GM12878 (cell line): ENCODE data around the gene CCDC172. TPM values are rescaled to one million over a fixed set of nuclear protein-coding genes. Genes with fewer than 3 reads are reported as not detected.

Experiments used
- ATAC-seq: fragments of 200-7000 bp; cut with Tn5 transposase; 3 replicates; pipeline ENCODE4 v1.9.1; 2020; ENCODE audit warnings: mild to moderate bottlenecking, moderate library complexity
- BruUV-seq: library from RNA; stranded (reverse); fragments of 400-500 nt; replicated peaks from 2 replicates; lab custom pipeline; 2021; lab: Mats Ljungman, UMichigan
- CTCF ChIA-PET: fragments of 300-600 bp; sonication (Branson Sonifier 250); formaldehyde crosslinking; extraction: SDS; loops from one replicate; lab custom pipeline; 2021; ENCODE audit warnings: inconsistent platforms; lab: Yijun Ruan, JAX
- POLR2A ChIA-PET: fragments of 350-600 bp; formaldehyde crosslinking; extraction: SDS; loops from one replicate; lab custom pipeline; 2021; ENCODE audit warnings: inconsistent platforms; lab: Charles Lee
- RAD21 ChIA-PET: fragments of 300-600 bp; sonication (Branson Sonifier 250); formaldehyde crosslinking; loops from one replicate; lab custom pipeline; 2023; ENCODE audit warnings: antibody characterized with exemption; ENCODE audit not compliant: unreplicated experiment; lab: Charles Lee
- SMC1A ChIA-PET: fragments of 300-600 bp; sonication (Branson Sonifier 250); formaldehyde crosslinking; loops from one replicate; lab custom pipeline; 2023; ENCODE audit not compliant: unreplicated experiment, uncharacterized antibody; lab: Charles Lee
- DNase-seq: peaks from one replicate; pipeline ENCODE4 v3.0.0-alpha.2; 2011; ENCODE audit warnings: low read depth, low spot score
- FAIRE-seq: peaks from 3 replicates; lab custom pipeline; 2011; peaks lifted over from hg19 to GRCh38; lab: Jason Lieb, UNC
- H2AFZ ChIP-seq: 2 replicates; pipeline ENCODE4 v1.6.0; 2011; ENCODE audit warnings: low read depth, low read length, control low read depth; ENCODE audit not compliant: control insufficient read depth
- H3K27ac ChIP-seq: 2 replicates; pipeline ENCODE4 v1.5.1; 2011; ENCODE audit warnings: control low read depth; ENCODE audit not compliant: control insufficient read depth, insufficient read depth
- H3K27me3 ChIP-seq, 2 experiments: replicated peaks in 1 of 2; 2 replicates each; pipeline versions ENCODE4 v1.6.0 to v1.6.1; 2011; ENCODE audit warnings: low read length in 1 of 2; ENCODE audit not compliant: control insufficient read depth in 2 of 2, insufficient read depth in 2 of 2
- H3K36me3 ChIP-seq, 2 experiments: 2 replicates each; pipeline ENCODE4 v1.5.1; 2011; ENCODE audit warnings: low read length in 1 of 2; ENCODE audit not compliant: control insufficient read depth in 2 of 2, insufficient read depth in 2 of 2
- H3K4me1 ChIP-seq: 2 replicates; pipeline ENCODE4 v1.6.1; 2011; ENCODE audit warnings: mild to moderate bottlenecking, low read length, moderate library complexity, mixed read lengths; ENCODE audit not compliant: control insufficient read depth, insufficient read depth
- H3K4me2 ChIP-seq: 2 replicates; pipeline ENCODE4 v1.6.0; 2011; ENCODE audit warnings: control low read depth; ENCODE audit not compliant: control insufficient read depth, insufficient read depth
- H3K4me3 ChIP-seq: fragments of 200-600 bp; sonication (generic); 2 replicates; pipeline ENCODE4 v1.5.1; 2016
- H3K79me2 ChIP-seq: 2 replicates; pipeline ENCODE4 v1.6.0; 2011; ENCODE audit warnings: low read length; ENCODE audit not compliant: control insufficient read depth, insufficient read depth
- H3K9ac ChIP-seq: 2 replicates; pipeline ENCODE4 v1.8.0; 2011; ENCODE audit warnings: low read length, control low read depth, mixed read lengths; ENCODE audit not compliant: control insufficient read depth, insufficient read depth
- H3K9me3 ChIP-seq: replicated peaks from 3 replicates; pipeline ENCODE4 v1.5.1; 2011; ENCODE audit warnings: mild to moderate bottlenecking, low read length; ENCODE audit not compliant: control insufficient read depth, insufficient read depth
- H4K20me1 ChIP-seq: 2 replicates; pipeline ENCODE4 v1.6.0; 2011; ENCODE audit not compliant: control insufficient read depth, insufficient read depth
- BCLAF1 ChIP-seq: fragments of 450-650 bp; IDR thresholded peaks from 2 replicates; pipeline ENCODE4 v1.6.1; 2017; ENCODE audit warnings: antibody characterized with exemption, mild to moderate bottlenecking, moderate library complexity
- E2F4 ChIP-seq: IDR thresholded peaks from 2 replicates; pipeline ENCODE4 v1.6.1; 2012; ENCODE audit warnings: low read depth, low read length, improper control_type of control experiment
- MLLT1 ChIP-seq: fragments of 450-650 bp; IDR thresholded peaks from 2 replicates; pipeline ENCODE4 v1.6.1; 2016; ENCODE audit warnings: mild to moderate bottlenecking
- MTA2 ChIP-seq: fragments of 450-650 bp; IDR thresholded peaks from 2 replicates; pipeline ENCODE4 v1.6.1; 2016; ENCODE audit warnings: low read depth, mild to moderate bottlenecking, moderate library complexity
- MTA3 ChIP-seq: IDR thresholded peaks from 2 replicates; pipeline ENCODE4 v1.6.1; 2012; ENCODE audit warnings: low read length, inconsistent platforms, borderline replicate concordance
- POLR2AphosphoS5 ChIP-seq: IDR thresholded peaks from 2 replicates; pipeline ENCODE4 v1.6.1; 2011; ENCODE audit warnings: mild to moderate bottlenecking, low read length, inconsistent platforms
- RBBP5 ChIP-seq: fragments of 200-600 bp; sonication (generic); conservative IDR thresholded peaks from 2 replicates; pipeline ENCODE4 v1.6.1; 2016
- RCOR1 ChIP-seq: conservative IDR thresholded peaks from 2 replicates; pipeline ENCODE4 v1.6.1; 2012; ENCODE audit warnings: low read depth, low read length, improper control_type of control experiment
- RELA ChIP-seq: fragments of 450-650 bp; IDR thresholded peaks from 2 replicates; pipeline ENCODE4 v1.8.0; 2014; ENCODE audit warnings: borderline replicate concordance; ENCODE audit not compliant: partially characterized antibody
- SUPT20H ChIP-seq: IDR thresholded peaks from 2 replicates; pipeline ENCODE4 v1.6.1; 2011; ENCODE audit warnings: low read depth, mild to moderate bottlenecking, low read length, moderate library complexity, borderline replicate concordance; ENCODE audit not compliant: control insufficient read depth
- TCF12 ChIP-seq: IDR thresholded peaks from 2 replicates; pipeline ENCODE4 v1.6.1; 2011; ENCODE audit warnings: low read depth, mild to moderate bottlenecking, low read length
- YY1 ChIP-seq: IDR thresholded peaks from 2 replicates; pipeline ENCODE4 v1.6.1; 2011; ENCODE audit warnings: low read depth, mild to moderate bottlenecking, low read length
- ZNF217 ChIP-seq: fragments of 450-650 bp; IDR thresholded peaks from 2 replicates; pipeline ENCODE4 v1.6.1; 2017; ENCODE audit warnings: antibody characterized with exemption, mild to moderate bottlenecking
- ZNF384 ChIP-seq: IDR thresholded peaks from 2 replicates; pipeline ENCODE4 v1.6.1; 2012; ENCODE audit warnings: low read depth, mild to moderate bottlenecking, low read length, improper control_type of control experiment, borderline replicate concordance
- WGBS: methylation state at CpG from one replicate; pipeline ENCODE4 v1.1.6; 2016; ENCODE audit warnings: low lambda C conversion rate; ENCODE audit not compliant: insufficient replicate concordance, insufficient coverage; ENCODE audit errors: missing lambda C conversion rate; 5-methylcytosine and 5-hydroxymethylcytosine counted together
- in situ Hi-C: fragments of 300-500 bp; cut with MboI; formaldehyde crosslinking; loops from 9 replicates; pipeline ENCODE4 v1.14.3; 2018; ENCODE audit warnings: mixed read lengths
- intact Hi-C: fragments of 100-400 bp; cut with micrococcal nuclease; formaldehyde crosslinking; loops from one replicate; pipeline ENCODE4 v1.14.2; 2022; ENCODE audit not compliant: unreplicated experiment
- polyA plus RNA-seq, 11 experiments: library from polyadenylated mRNA; depleted of rRNA in 4 of 11; unstranded in 6 of 11; stranded (reverse) in 5 of 11; fragments of >200 nt; fragmentation: Nextera tagmentation in 4 of 11; fragmentation: Illumina TruSeq in 1 of 11; extraction: Ambion mirVana in 4 of 11; extraction: Trizol in 1 of 11; gene quantifications; 1 replicate in 1 of 11; 2 replicates in 10 of 11; pipeline versions ENCODE4 v1.2.1 to v1.2.3, GENCODE V29; 2011 to 2016; ENCODE audit warnings: inconsistent platforms in 2 of 11, missing spikeins in 2 of 11, low read depth in 1 of 11
- total RNA-seq, 4 experiments: library from RNA; depleted of rRNA in 3 of 4; stranded (reverse); fragments of >200 nt in 3 of 4; fragmentation: Illumina TruSeq in 1 of 4; extraction: Trizol in 1 of 4; gene quantifications; 2 replicates each; pipeline versions ENCODE4 v1.2.1 to v1.2.3, GENCODE V29; 2013 to 2021
- TF ChIP-seq, protein P1 (sequence below): fragments of 450-650 bp; IDR thresholded peaks from 2 replicates; pipeline ENCODE4 v1.6.1; 2014; ENCODE audit warnings: mild to moderate bottlenecking

CCDC172 gene
- total and polyA plus RNA-seq, 10 of the 15 experiments (the other 5 are each of a cell fraction or from before 2014, with no cell fraction given) = not detected

DNA sequence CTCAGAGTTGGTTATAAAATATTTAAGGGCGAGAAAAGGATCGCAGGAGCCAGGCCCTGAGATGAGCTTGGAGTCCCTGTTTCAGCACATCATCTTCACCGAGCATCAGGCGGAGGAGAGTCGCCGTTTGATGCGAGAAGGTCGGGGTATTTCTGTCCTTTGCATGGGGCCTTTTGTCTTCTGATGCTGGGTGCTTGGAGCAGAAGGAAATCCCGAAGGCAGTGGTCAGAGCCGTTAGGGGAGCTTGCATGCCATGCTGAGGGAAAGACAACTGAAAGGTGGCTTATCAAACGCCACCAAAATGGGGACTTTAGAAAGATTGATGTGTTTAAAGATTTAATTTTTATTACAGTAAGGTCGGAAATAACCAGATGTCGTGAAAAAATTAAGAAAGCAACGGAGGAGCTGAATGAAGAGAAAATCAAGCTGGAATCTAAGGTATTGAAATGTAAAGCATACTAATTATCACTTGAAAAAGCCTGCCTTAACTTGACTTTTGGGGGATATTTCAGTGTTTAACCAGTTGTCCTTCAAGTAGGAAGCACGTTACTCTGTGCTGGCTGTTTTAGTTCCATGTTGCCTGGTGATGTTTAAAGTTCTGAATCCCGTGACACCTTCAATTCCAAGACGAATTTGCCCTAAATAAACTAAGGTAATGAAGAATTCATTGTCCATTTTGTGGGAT lies 845 bp downstream of the CCDC172 start:
- H3K4me1 ChIP-seq = no peaks in the 10 kb centered on the region
- FAIRE-seq = no peak
- no peak for ATAC-seq
- no peaks in the 10 kb centered on the region for H3K36me3 ChIP-seq
- no peak overlapping the region for H3K4me2 ChIP-seq
- no peaks in the 10 kb centered on the region for H3K79me2 ChIP-seq
- ChIA-PET RAD21 (no interaction called here), CTCF (no interaction called here), POLR2A (no interaction called here), SMC1A (no interaction called here)
- no peaks in the 10 kb centered on the region for H3K27me3 ChIP-seq
- no peak overlapping the region for H3K27ac ChIP-seq
- H3K9ac ChIP-seq = no peak overlapping the region
- H3K9me3 ChIP-seq = no peaks in the 10 kb centered on the region
- no peak for DNase-seq
- intact Hi-C loops = no loop called here
- H4K20me1 ChIP-seq = no peaks in the 10 kb centered on the region
- in situ Hi-C loops = no loop called here
- H2AFZ ChIP-seq = no peak overlapping the region
- H3K4me3 ChIP-seq = no peak overlapping the region
- WGBS = 2% methylated on average over 17 of the region's 17 CpGs
- TF ChIP-seq SUPT20H = no peak
- TF ChIP-seq ZNF217 = no peak
- TF ChIP-seq RBBP5 = no peak
- TF ChIP-seq ZNF384 = no peak
- TF ChIP-seq POLR2AphosphoS5 = no peak
- no peak for TF ChIP-seq MTA2
- TF ChIP-seq RCOR1 = no peak
- TF ChIP-seq TCF12 = no peak
- TF ChIP-seq MLLT1 = no peak
- TF ChIP-seq YY1 = no peak
- TF ChIP-seq, protein P1, sequence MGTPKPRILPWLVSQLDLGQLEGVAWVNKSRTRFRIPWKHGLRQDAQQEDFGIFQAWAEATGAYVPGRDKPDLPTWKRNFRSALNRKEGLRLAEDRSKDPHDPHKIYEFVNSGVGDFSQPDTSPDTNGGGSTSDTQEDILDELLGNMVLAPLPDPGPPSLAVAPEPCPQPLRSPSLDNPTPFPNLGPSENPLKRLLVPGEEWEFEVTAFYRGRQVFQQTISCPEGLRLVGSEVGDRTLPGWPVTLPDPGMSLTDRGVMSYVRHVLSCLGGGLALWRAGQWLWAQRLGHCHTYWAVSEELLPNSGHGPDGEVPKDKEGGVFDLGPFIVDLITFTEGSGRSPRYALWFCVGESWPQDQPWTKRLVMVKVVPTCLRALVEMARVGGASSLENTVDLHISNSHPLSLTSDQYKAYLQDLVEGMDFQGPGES = no peak
- TF ChIP-seq E2F4 = no peak
- TF ChIP-seq MTA3 = no peak
- TF ChIP-seq BCLAF1 = no peak
- TF ChIP-seq RELA = no peak
- BruUV-seq = no TSS peak
